Measurements from ENCODE around the gene LRSAM1. TPM values are rescaled to one million over a fixed set of nuclear protein-coding genes. Genes with fewer than 3 reads are reported as not detected.
A peak's percentile ranks its signal among the peaks of the same experiment; 100 is the strongest.

Gene LRSAM1
- total RNA-seq, 3 donors from 2014 or later = 16.8 to 29.0 (median 17.9) TPM

GRCh38 chr9:127514468-127514867, 63.2 kb downstream of the LRSAM1 start:
- no peaks in the 10 kb centered on the region for H3K9me3 ChIP-seq
- intact Hi-C loops (cut with DNase I, micrococcal nuclease) = no loop called here
- peaks cover 4% of the 10 kb centered on the region for H3K36me3 ChIP-seq (ENCODE audit: low read depth)
- DNase-seq (no peak), ATAC-seq (no peak)
- H3K4me3 ChIP-seq = no peak overlapping the region
- H3K4me1 ChIP-seq (ENCODE audit: low read depth) = peaks cover 1% of the 10 kb centered on the region
- TF ChIP-seq CTCF (IDR thresholded peaks at IDR 0.05) = no peak

DNA sequence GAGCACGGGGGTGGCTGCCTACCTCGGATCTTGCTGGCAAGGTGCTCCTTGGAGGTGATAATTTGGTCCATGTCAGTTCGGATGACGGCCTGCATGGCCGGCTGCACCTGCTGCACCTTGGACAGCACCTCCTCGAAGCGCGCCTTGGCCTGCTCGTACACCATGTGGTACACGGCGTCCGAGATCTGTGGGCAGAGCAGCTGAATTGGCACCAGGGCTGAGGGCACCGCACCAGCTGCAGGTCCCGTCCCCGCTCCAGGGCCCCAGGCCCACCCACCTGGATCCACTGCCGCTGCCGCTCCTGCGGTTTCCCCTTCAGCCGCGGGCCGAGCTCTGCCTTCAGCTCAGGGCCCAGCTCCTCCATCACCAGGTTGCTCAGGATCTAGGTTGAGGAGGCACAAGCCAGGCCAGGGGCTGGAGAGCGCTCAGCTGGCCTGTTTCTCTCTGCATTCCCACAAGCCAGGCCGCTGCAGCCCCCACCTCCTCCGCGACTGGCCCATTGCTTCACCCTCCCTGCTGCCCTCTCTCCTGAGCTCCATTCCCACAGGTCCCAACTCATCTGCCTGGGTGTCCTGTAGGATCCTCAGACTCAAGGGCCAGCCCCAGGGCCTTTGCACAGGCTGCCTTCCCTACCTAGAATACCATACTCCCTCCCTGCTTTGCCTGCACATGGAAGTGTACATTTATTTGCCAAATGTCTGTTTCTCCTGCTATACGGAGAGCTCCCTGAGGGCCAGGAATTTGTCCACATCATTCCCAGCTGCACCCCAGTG, 65.7 kb downstream of the LRSAM1 start:
- intact Hi-C loops (cut with DNase I, micrococcal nuclease) = no loop called here
- no peaks in the 10 kb centered on the region for H3K36me3 ChIP-seq (ENCODE audit: low read depth)
- TF ChIP-seq CTCF (IDR thresholded peaks at IDR 0.05) = no peak

GRCh38 chr9:127517620-127518019, 66.3 kb downstream of the LRSAM1 start:
- peaks cover 12% of the 10 kb centered on the region for H3K4me1 ChIP-seq (ENCODE audit: low read depth)
- no peak for TF ChIP-seq CTCF (IDR thresholded peaks at IDR 0.05)
- intact Hi-C loops (cut with DNase I, micrococcal nuclease) = no loop called here
- no peak for ATAC-seq
- H3K9me3 ChIP-seq = no peaks in the 10 kb centered on the region
- H3K36me3 ChIP-seq (ENCODE audit: low read depth) = no peaks in the 10 kb centered on the region
- H3K4me3 ChIP-seq = no peak overlapping the region
- DNase-seq = no peak

More for the DNA sequence above, 65.7 kb downstream of the LRSAM1 start:
- Histone ChIP-seq H3K4me3 (no peak overlapping the region), H3K4me1 (ENCODE audit: low read depth) (peaks cover 6% of the 10 kb centered on the region), H3K9me3 (no peaks in the 10 kb centered on the region)
- no peak for DNase-seq
- ATAC-seq = no peak

GRCh38 chr9:127518091-127518856, 67.0 kb downstream of the LRSAM1 start:
- TF ChIP-seq CTCF (IDR thresholded peaks at IDR 0.05) = no peak
- intact Hi-C loops (cut with DNase I, micrococcal nuclease) = no loop called here
- Histone ChIP-seq H3K4me1 (ENCODE audit: low read depth) (peaks cover 12% of the 10 kb centered on the region), H3K36me3 (ENCODE audit: low read depth) (no peaks in the 10 kb centered on the region), H3K4me3 (no peak overlapping the region), H3K9me3 (peaks cover under 1% of the 10 kb centered on the region)
- peak; percentile 7 for ATAC-seq
- DNase-seq = peak in 1 of 3 donors; percentile 33

- no peaks in the 10 kb centered on the region for H3K36me3 ChIP-seq (ENCODE audit: low read depth)
- intact Hi-C loops (cut with DNase I, micrococcal nuclease) = no loop called here
- H3K4me1 ChIP-seq (ENCODE audit: low read depth) = peaks cover 12% of the 10 kb centered on the region
These were observed 68.2 kb downstream of the LRSAM1 start for GRCh38 chr9:127519301-127520166.

More at GRCh38 chr9:127519301-127520166, 68.2 kb downstream of the LRSAM1 start:
- peaks cover 8% of the 10 kb centered on the region for H3K9me3 ChIP-seq
- ATAC-seq = peak; percentile 16
- DNase-seq = peak in 1 of 3 donors; percentile 34
- H3K4me3 ChIP-seq = no peak overlapping the region
- TF ChIP-seq CTCF (IDR thresholded peaks at IDR 0.05) = no peak
